OCI-LY7 (cell line): ENCODE measurements around the gene ATF2. TPM values are rescaled to one million over a fixed set of nuclear protein-coding genes. Genes with fewer than 3 reads are reported as not detected.

Experiments used
- BruUV-seq: library from RNA; stranded (reverse); fragments of 400-500 nt; replicated peaks from 2 replicates; lab custom pipeline; 2021; lab: Mats Ljungman, UMichigan
- CTCF ChIA-PET: fragments of 300-600 bp; sonication (Branson Sonifier 250); formaldehyde crosslinking; loops from one replicate; lab custom pipeline; 2022; ENCODE audit warnings: antibody characterized with exemption; ENCODE audit not compliant: unreplicated experiment; lab: Charles Lee
- POLR2A ChIA-PET: fragments of 300-600 bp; sonication (Branson Sonifier 250); formaldehyde crosslinking; loops from one replicate; lab custom pipeline; 2022; ENCODE audit warnings: antibody characterized with exemption; lab: Charles Lee
- DNase-seq: peaks from one replicate; pipeline ENCODE4 v3.0.0-alpha.2; 2015; ENCODE audit warnings: low spot score
- H2AFZ ChIP-seq: fragments of 200-600 bp; sonication (generic), shearing (Covaris generic); 2 replicates; pipeline ENCODE4 v1.6.1; 2014; ENCODE audit warnings: mild to moderate bottlenecking, antibody characterized with exemption, low read length, moderate library complexity
- H3K27ac ChIP-seq: fragments of 200-600 bp; sonication (generic); 2 replicates; pipeline ENCODE4 v1.5.1; 2014; ENCODE audit warnings: mixed run types, low read depth, mild to moderate bottlenecking, moderate library complexity, low read length, inconsistent platforms; ENCODE audit not compliant: poor library complexity, severe bottlenecking
- H3K36me3 ChIP-seq: fragments of 200-600 bp; sonication (generic); 2 replicates; pipeline ENCODE4 v1.6.1; 2014; ENCODE audit warnings: mild to moderate bottlenecking, antibody characterized with exemption, low read length, moderate library complexity, mixed read lengths; ENCODE audit not compliant: insufficient read depth
- H3K4me1 ChIP-seq: fragments of 200-600 bp; sonication (generic); 2 replicates; pipeline ENCODE4 v1.5.1; 2014; ENCODE audit warnings: mild to moderate bottlenecking, low read length; ENCODE audit not compliant: insufficient read depth, poor library complexity, severe bottlenecking
- H3K4me2 ChIP-seq: fragments of 200-600 bp; sonication (generic); 2 replicates; pipeline ENCODE4 v1.6.1; 2014; ENCODE audit warnings: mild to moderate bottlenecking, low read length
- H3K4me3 ChIP-seq: fragments of 200-600 bp; sonication (generic); 2 replicates; pipeline ENCODE4 v1.5.1; 2014; ENCODE audit warnings: mild to moderate bottlenecking, low read depth, low read length; ENCODE audit not compliant: poor library complexity, severe bottlenecking
- H3K79me2 ChIP-seq: fragments of 200-600 bp; sonication (generic); 2 replicates; pipeline ENCODE4 v1.6.1; 2016; ENCODE audit warnings: low read depth, mild to moderate bottlenecking, low read length, moderate library complexity, mixed read lengths; ENCODE audit not compliant: insufficient read depth
- H3K9me2 ChIP-seq: fragments of 200-600 bp; sonication (generic); 2 replicates; pipeline ENCODE4 v1.6.1; 2016; ENCODE audit warnings: mild to moderate bottlenecking, low read length, mixed read lengths; ENCODE audit not compliant: insufficient read depth
- H3K9me3 ChIP-seq: fragments of 200-600 bp; sonication (generic); 2 replicates; pipeline ENCODE4 v1.6.1; 2014; ENCODE audit warnings: mild to moderate bottlenecking, mixed run types, low read length, mixed read lengths
- H4K20me1 ChIP-seq: fragments of 200-600 bp; sonication (generic); 2 replicates; pipeline ENCODE4 v1.6.1; 2014; ENCODE audit warnings: mild to moderate bottlenecking, antibody characterized with exemption, low read length, moderate library complexity, mixed read lengths; ENCODE audit not compliant: insufficient read depth
- EZH2phosphoT487 ChIP-seq: fragments of 200-600 bp; sonication (generic); IDR thresholded peaks from 2 replicates; pipeline ENCODE4 v1.6.1; 2018; ENCODE audit warnings: low read depth, borderline replicate concordance, mild to moderate bottlenecking, mixed run types, antibody characterized with exemption, low read length, moderate library complexity, mixed read lengths
- intact Hi-C: fragments of 100-400 bp; cut with micrococcal nuclease; formaldehyde crosslinking; loops from one replicate; pipeline ENCODE4 v1.10.0; 2022; ENCODE audit not compliant: unreplicated experiment
- total RNA-seq, 2 experiments: library from RNA; depleted of rRNA in 1 of 2; stranded (reverse); fragments of >200 nt in 1 of 2; shearing (Covaris generic) in 1 of 2; gene quantifications; 2 replicates each; pipeline ENCODE4 v1.2.3, GENCODE V29; 2014 to 2022
- TF ChIP-seq, protein P1 (sequence below): fragments of 200-600 bp; sonication (generic); conservative IDR thresholded peaks from 2 replicates; pipeline ENCODE4 v1.5.1; 2014; ENCODE audit warnings: mild to moderate bottlenecking, antibody characterized with exemption, low read length, moderate library complexity, mixed read lengths

The ATF2 gene
- total RNA-seq, 2 experiments from 2014 or later, result 22.7 to 43.3 TPM

DNA sequence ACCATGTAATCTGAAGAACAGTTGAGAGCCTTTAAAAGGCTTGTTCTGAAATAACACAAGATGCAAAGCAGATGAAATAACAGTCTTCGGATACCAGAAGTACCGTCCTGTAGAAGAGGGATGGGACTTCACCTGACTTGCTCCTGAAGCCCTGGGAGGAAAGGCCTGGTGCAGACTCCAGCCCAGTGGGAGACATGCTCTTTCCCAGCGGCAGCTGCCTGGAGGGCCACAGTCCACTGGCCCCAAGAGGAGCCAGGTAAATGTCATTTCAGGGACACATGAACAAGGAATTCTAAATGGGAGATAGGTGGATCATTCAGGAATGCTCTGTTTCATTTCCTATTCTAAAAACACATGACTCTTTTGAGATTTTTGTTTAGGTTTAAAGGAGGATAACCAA is 140.2 kb downstream of the ATF2 start:
- no peaks in the 10 kb centered on the region for H4K20me1 ChIP-seq
- TF ChIP-seq, protein P1, sequence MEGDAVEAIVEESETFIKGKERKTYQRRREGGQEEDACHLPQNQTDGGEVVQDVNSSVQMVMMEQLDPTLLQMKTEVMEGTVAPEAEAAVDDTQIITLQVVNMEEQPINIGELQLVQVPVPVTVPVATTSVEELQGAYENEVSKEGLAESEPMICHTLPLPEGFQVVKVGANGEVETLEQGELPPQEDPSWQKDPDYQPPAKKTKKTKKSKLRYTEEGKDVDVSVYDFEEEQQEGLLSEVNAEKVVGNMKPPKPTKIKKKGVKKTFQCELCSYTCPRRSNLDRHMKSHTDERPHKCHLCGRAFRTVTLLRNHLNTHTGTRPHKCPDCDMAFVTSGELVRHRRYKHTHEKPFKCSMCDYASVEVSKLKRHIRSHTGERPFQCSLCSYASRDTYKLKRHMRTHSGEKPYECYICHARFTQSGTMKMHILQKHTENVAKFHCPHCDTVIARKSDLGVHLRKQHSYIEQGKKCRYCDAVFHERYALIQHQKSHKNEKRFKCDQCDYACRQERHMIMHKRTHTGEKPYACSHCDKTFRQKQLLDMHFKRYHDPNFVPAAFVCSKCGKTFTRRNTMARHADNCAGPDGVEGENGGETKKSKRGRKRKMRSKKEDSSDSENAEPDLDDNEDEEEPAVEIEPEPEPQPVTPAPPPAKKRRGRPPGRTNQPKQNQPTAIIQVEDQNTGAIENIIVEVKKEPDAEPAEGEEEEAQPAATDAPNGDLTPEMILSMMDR, result no peak
- no peak for TF ChIP-seq EZH2phosphoT487
- DNase-seq, result no peak
- H3K9me3 ChIP-seq, result no peaks in the 10 kb centered on the region
- no peaks in the 10 kb centered on the region for H3K9me2 ChIP-seq
- H3K36me3 ChIP-seq, result no peaks in the 10 kb centered on the region
- no peak overlapping the region for H3K4me2 ChIP-seq
- H3K4me1 ChIP-seq, result no peaks in the 10 kb centered on the region
- no peak overlapping the region for H3K27ac ChIP-seq
- no peak overlapping the region for H2AFZ ChIP-seq
- ChIA-PET POLR2A (no interaction called here), CTCF (no interaction called here)
- BruUV-seq, result no TSS peak
- no peaks in the 10 kb centered on the region for H3K79me2 ChIP-seq
- intact Hi-C loops, result no loop called here
- H3K4me3 ChIP-seq, result no peak overlapping the region

DNA sequence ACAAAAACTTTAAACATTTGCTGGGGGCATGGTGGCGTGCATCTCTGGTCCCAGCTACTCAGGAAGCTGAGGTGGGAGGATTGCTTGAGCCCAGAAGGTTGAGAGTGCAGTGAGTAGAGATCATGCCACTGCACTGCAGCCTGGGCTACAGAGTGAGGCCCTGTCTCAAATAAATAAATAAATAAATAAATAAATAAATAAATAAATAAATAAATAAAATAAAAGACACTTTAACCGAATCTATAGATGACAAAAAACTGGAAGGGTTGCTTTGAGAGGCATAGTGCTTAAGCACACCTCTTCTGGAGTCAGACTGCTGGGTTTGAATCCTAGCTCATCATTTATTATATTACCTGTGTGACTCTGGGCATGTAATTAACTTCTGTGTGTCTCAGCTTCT is 141.6 kb downstream of the ATF2 start:
- Histone ChIP-seq H3K4me1 (no peaks in the 10 kb centered on the region), H2AFZ (no peak overlapping the region), H3K4me2 (no peak overlapping the region), H3K9me2 (no peaks in the 10 kb centered on the region), H3K36me3 (no peaks in the 10 kb centered on the region), H4K20me1 (no peaks in the 10 kb centered on the region), H3K4me3 (no peak overlapping the region), H3K79me2 (no peaks in the 10 kb centered on the region), H3K9me3 (no peaks in the 10 kb centered on the region), H3K27ac (no peak overlapping the region)
- BruUV-seq, result no TSS peak
- intact Hi-C loops, result no loop called here
- CTCF ChIA-PET, result no interaction called here
- POLR2A ChIA-PET, result interaction anchor here (1.0 kb wide), 1 partner anchor 179 kb away, joined by 3 read pairs; no protein-coding TSS in a partner anchor
- no peak for DNase-seq
- TF ChIP-seq EZH2phosphoT487, result no peak
- TF ChIP-seq, protein P1, result no peak

DNA sequence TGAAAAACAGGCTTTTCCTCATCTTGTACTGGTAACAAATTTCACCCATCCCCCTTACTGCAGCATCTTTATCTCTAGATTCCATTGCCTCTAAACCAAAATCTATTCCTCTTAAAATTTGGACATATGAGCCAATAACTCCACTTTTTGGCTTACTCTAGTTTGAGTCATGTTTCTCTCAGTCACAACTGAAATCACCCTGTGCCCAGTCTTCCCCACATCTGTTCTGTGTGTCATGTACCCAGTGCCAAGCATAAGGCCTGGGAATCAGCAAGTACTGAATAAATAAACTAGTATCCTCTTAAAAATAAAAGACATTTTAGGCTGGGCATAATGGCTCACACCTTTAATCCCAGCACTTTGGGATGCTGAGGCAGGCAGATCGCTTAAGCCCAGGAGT is 142.1 kb downstream of the ATF2 start:
- TF ChIP-seq EZH2phosphoT487, result no peak
- TF ChIP-seq, protein P1, result no peak
- Histone ChIP-seq H4K20me1 (no peaks in the 10 kb centered on the region), H3K9me2 (no peaks in the 10 kb centered on the region), H3K4me2 (no peak overlapping the region), H3K27ac (no peak overlapping the region), H3K9me3 (no peaks in the 10 kb centered on the region), H3K36me3 (no peaks in the 10 kb centered on the region), H3K79me2 (no peaks in the 10 kb centered on the region), H3K4me1 (no peaks in the 10 kb centered on the region), H3K4me3 (no peak overlapping the region), H2AFZ (no peak overlapping the region)
- ChIA-PET CTCF (no interaction called here), POLR2A (interaction anchor here (1.0 kb wide), 1 partner anchor 179 kb away, joined by 3 read pairs; no protein-coding TSS in a partner anchor)
- no peak for DNase-seq
- intact Hi-C loops, result no loop called here
- BruUV-seq, result no TSS peak
